Upper lobe of left lung (tissue), 4 donors: ENCODE data around the gene PDE4B.

Source experiments
- POLR2A ChIP-seq, 4 donors: fragments of 450-650 bp; IDR thresholded peaks; one replicate each; pipeline ENCODE4 v1.5.1; 2016 to 2017; ENCODE audit warnings: antibody characterized with exemption in 4 of 4, mild to moderate bottlenecking in 2 of 4
- TF ChIP-seq, protein P1 (sequence below), 6 experiments: fragments of 450-650 bp in 4 of 6; fragments of 200-600 bp in 2 of 6; sonication (generic) in 2 of 6; IDR thresholded peaks; one replicate each; pipeline ENCODE4 v1.5.1; 2016 to 2019; ENCODE audit warnings: antibody characterized with exemption in 6 of 6

GRCh38 chr1:66351478-66351877 lies 558.8 kb downstream of the PDE4B start:
- TF ChIP-seq, protein P1, sequence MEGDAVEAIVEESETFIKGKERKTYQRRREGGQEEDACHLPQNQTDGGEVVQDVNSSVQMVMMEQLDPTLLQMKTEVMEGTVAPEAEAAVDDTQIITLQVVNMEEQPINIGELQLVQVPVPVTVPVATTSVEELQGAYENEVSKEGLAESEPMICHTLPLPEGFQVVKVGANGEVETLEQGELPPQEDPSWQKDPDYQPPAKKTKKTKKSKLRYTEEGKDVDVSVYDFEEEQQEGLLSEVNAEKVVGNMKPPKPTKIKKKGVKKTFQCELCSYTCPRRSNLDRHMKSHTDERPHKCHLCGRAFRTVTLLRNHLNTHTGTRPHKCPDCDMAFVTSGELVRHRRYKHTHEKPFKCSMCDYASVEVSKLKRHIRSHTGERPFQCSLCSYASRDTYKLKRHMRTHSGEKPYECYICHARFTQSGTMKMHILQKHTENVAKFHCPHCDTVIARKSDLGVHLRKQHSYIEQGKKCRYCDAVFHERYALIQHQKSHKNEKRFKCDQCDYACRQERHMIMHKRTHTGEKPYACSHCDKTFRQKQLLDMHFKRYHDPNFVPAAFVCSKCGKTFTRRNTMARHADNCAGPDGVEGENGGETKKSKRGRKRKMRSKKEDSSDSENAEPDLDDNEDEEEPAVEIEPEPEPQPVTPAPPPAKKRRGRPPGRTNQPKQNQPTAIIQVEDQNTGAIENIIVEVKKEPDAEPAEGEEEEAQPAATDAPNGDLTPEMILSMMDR (IDR thresholded peaks at IDR 0.05): no peak
- TF ChIP-seq POLR2A (IDR thresholded peaks at IDR 0.05): no peak
